Measurements from ENCODE around the gene PRPF6. TPM values are rescaled to one million over a fixed set of nuclear protein-coding genes. Genes with fewer than 3 reads are reported as not detected.

Gene PRPF6
- total and polyA plus RNA-seq, 2 of the 13 experiments (the other 11 are each of a cell fraction or from before 2014, with no cell fraction given): 63.7 to 101 TPM

- no peak for TF ChIP-seq USF2 (IDR thresholded peaks at IDR 0.05; ENCODE audit: low read depth, low read length)
- no peak for TF ChIP-seq USF2 (CRISPR knock-in tag; IDR thresholded peaks at IDR 0.05; ENCODE audit: borderline replicate concordance)
- no peak for TF ChIP-seq RBAK (CRISPR knock-in tag; IDR thresholded peaks at IDR 0.05)
- TF ChIP-seq ZNF20 (CRISPR knock-in tag; IDR thresholded peaks at IDR 0.05): no peak
- peak; percentile 68 for TF ChIP-seq ZNF883 (CRISPR knock-in tag; IDR thresholded peaks at IDR 0.05; ENCODE audit: not compliant biosample characterization)
- TF ChIP-seq RBFOX2 (IDR thresholded peaks at IDR 0.05; ENCODE audit: low read depth, low read length): 0 out of 2 replicates have a peak, but pooled peaks have one; percentile 40
- 0 out of 2 replicates have a peak, but pooled peaks have one; percentile 18 for TF ChIP-seq AKAP8 (CRISPR knock-in tag; IDR thresholded peaks at IDR 0.05)
- TF ChIP-seq GMEB1 (CRISPR knock-in tag; IDR thresholded peaks at IDR 0.05; ENCODE audit: borderline replicate concordance): no peak
- TF ChIP-seq ZNF547 (CRISPR knock-in tag; IDR thresholded peaks at IDR 0.05): 0 out of 2 replicates have a peak, but pooled peaks have one; percentile 44
- TF ChIP-seq FOXP4 (CRISPR knock-in tag; IDR thresholded peaks at IDR 0.05): no peak
- 0 out of 2 replicates have a peak, but pooled peaks have one; percentile 7 for TF ChIP-seq ZNF777 (CRISPR knock-in tag; IDR thresholded peaks at IDR 0.05)
- TF ChIP-seq DNMT3B (CRISPR knock-in tag; conservative IDR thresholded peaks at IDR 0.05): no peak
- 0 out of 2 replicates have a peak, but pooled peaks have one; percentile 9 for TF ChIP-seq ZNF570 (CRISPR knock-in tag; IDR thresholded peaks at IDR 0.05; ENCODE audit: borderline replicate concordance)
- TF ChIP-seq ZNF337 (CRISPR knock-in tag; IDR thresholded peaks at IDR 0.05; ENCODE audit: borderline replicate concordance, low read depth): 0 out of 2 replicates have a peak, but pooled peaks have one; percentile 7
- TF ChIP-seq BHLHE40 (IDR thresholded peaks at IDR 0.05; ENCODE audit: low read length): no peak
- no peak for TF ChIP-seq ZC3H4 (CRISPR knock-in tag; IDR thresholded peaks at IDR 0.05; ENCODE audit: borderline replicate concordance)
- 0 out of 2 replicates have a peak, but pooled peaks have one; percentile 48 for TF ChIP-seq ZNF776 (CRISPR knock-in tag; IDR thresholded peaks at IDR 0.05)
- TF ChIP-seq MTA1 (CRISPR knock-in tag; IDR thresholded peaks at IDR 0.05; ENCODE audit: borderline replicate concordance): no peak
Observed at GRCh38 chr20:63976980-63977738, 3.8 kb upstream of the PRPF6 start (continued).

Data from HepG2 (cell line).